ENCODE measurements around the gene PPIE. TPM values are rescaled to one million over a fixed set of nuclear protein-coding genes. Genes with fewer than 3 reads are reported as not detected.

PPIE gene
- total RNA-seq, 4 donors from 2014 or later: 30.3 to 42.0 (median 37.9) TPM

DNA sequence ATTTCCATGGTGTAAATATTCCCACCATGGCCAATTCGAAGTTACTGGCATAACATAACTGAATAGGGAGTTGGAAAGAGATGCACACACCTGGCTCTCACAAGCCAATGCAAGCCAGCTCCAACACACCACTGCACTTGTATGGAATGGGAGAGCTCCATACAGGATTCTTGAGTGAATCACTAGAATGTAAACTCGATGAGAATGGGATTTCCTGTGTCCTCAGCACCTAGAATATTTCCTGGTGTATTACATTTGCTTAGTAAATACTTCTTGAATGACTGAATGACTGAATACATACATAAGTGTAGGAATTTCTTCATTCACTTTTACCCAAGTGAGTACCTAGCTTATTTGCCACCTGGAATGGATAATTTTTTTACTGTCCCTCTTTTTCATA lies 16.2 kb upstream of the PPIE start:
- intact Hi-C loops (cut with DNase I): loop anchor here (5.0 kb wide), 1 partner anchor 70 kb away; no protein-coding TSS in a partner anchor
- Histone ChIP-seq H3K9me3 (no peaks in the 10 kb centered on the region), H3K27ac (replicated peaks in 1 of 4) (no peak overlapping the region), H3K36me3 (no peaks in the 10 kb centered on the region), H3K27me3 (peaks cover 0 to 32% (median 0%) of the 10 kb centered on the region in 4 donors), H3K4me1 (peaks cover 0 to 3% (median 0%) of the 10 kb centered on the region in 4 donors), H3K4me3 (no peak overlapping the region)
- 40% methylated on average over 2 of the region's 2 CpGs for WGBS
- DNase-seq (ENCODE audit: extremely low spot score): peak; percentile 37
- TF ChIP-seq CTCF (IDR thresholded peaks at IDR 0.05) (no peak), POLR2AphosphoS5 (IDR thresholded peaks at IDR 0.05) (no peak), POLR2A (IDR thresholded peaks at IDR 0.05; ENCODE audit: low read depth) (no peak)

GRCh38 chr1:39726600-39726999 lies 12.1 kb upstream of the PPIE start:
- WGBS: 71% methylated on average over 3 of the region's 3 CpGs
- TF ChIP-seq POLR2AphosphoS5 (IDR thresholded peaks at IDR 0.05): no peak
- TF ChIP-seq CTCF (IDR thresholded peaks at IDR 0.05): no peak
- no peak for TF ChIP-seq EP300 (IDR thresholded peaks at IDR 0.05)
- no peak for TF ChIP-seq POLR2A (IDR thresholded peaks at IDR 0.05; ENCODE audit: low read depth)
- no peaks in the 10 kb centered on the region for H3K36me3 ChIP-seq
- H3K9me3 ChIP-seq: no peaks in the 10 kb centered on the region
- peaks cover 0 to 45% (median 8%) of the 10 kb centered on the region in 4 donors for H3K27me3 ChIP-seq
- H3K4me1 ChIP-seq: no peaks in the 10 kb centered on the region
- H3K27ac ChIP-seq (replicated peaks in 1 of 4): no peak overlapping the region
- DNase-seq (ENCODE audit: extremely low spot score): no peak
- no peak overlapping the region for H3K4me3 ChIP-seq
- intact Hi-C loops (cut with DNase I): no loop called here

DNA sequence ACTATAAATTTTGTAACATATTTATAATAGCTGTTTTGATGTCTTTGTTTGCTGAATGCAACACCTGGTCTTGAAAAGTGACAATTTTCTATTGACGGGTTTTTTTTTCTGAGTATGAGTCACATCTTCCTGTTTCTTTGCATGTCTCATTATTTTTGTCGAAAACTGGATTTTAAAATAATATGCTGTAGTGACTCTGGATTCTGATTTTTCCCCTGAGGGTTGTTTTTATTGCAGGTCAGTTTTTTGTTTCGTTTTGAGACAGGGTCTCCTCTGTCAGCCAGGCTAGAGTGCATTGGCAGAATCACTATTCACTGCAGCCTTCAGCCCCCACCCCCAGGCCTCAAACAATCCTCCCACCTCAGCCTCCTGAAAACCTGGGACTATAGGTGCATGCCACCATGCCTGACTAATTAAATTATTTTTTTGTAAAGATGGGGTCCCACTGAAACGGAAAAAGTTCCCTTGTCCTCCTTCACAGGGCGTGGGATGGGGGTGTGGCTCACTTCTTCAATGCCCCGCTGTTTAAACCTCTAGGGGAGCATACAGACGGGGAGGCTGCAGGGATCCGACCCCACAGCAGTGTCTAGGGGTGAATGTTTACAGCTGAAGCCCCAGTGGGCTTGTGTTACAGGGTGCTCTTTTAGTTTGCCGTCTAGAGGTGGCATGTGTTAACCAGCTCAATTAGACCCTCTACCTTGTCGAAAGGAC lies 11.3 kb upstream of the PPIE start:
- no peak overlapping the region for H3K4me3 ChIP-seq
- H3K27ac ChIP-seq (replicated peaks in 1 of 4): no peak overlapping the region
- intact Hi-C loops (cut with DNase I): no loop called here
- TF ChIP-seq EP300 (IDR thresholded peaks at IDR 0.05) (no peak), CTCF (IDR thresholded peaks at IDR 0.05) (no peak)
- peak; percentile 29 for DNase-seq (ENCODE audit: extremely low spot score)
- WGBS: 55% methylated on average over 10 of the region's 10 CpGs
- no peaks in the 10 kb centered on the region for H3K4me1 ChIP-seq
- no peaks in the 10 kb centered on the region for H3K9me3 ChIP-seq
- peaks cover 0 to 45% (median 8%) of the 10 kb centered on the region in 4 donors for H3K27me3 ChIP-seq
- H3K36me3 ChIP-seq: no peaks in the 10 kb centered on the region

- Histone ChIP-seq H3K27ac (replicated peaks in 1 of 4) (no peak overlapping the region), H3K36me3 (no peaks in the 10 kb centered on the region), H3K4me1 (peaks cover 0 to 4% (median 2%) of the 10 kb centered on the region in 4 donors), H3K27me3 (peaks cover 0 to 45% (median 8%) of the 10 kb centered on the region in 4 donors), H3K4me3 (no peak overlapping the region), H3K9me3 (no peaks in the 10 kb centered on the region)
- intact Hi-C loops (cut with DNase I): no loop called here
- 77% methylated on average over 14 of the region's 14 CpGs for whole genome bisulfite sequencing
- no peak for TF ChIP-seq POLR2A (IDR thresholded peaks at IDR 0.05; ENCODE audit: low read depth)
- TF ChIP-seq POLR2AphosphoS5 (IDR thresholded peaks at IDR 0.05): no peak
- TF ChIP-seq EP300 (IDR thresholded peaks at IDR 0.05): no peak
- no peak for TF ChIP-seq CTCF (IDR thresholded peaks at IDR 0.05)
- DNase-seq (ENCODE audit: extremely low spot score): peak; percentile 17
Measured at GRCh38 chr1:39727932-39728317, 10.8 kb upstream of the PPIE start.

GRCh38 chr1:39729030-39729429 lies 9.7 kb upstream of the PPIE start:
- no peak overlapping the region for H3K27ac ChIP-seq (replicated peaks in 1 of 4)
- intact Hi-C loops (cut with DNase I): no loop called here
- H3K4me1 ChIP-seq: peaks cover 3 to 13% (median 11%) of the 10 kb centered on the region in 4 donors
- no peaks in the 10 kb centered on the region for H3K9me3 ChIP-seq
- 63% methylated on average over 3 of the region's 3 CpGs for WGBS
- H3K36me3 ChIP-seq: no peaks in the 10 kb centered on the region
- peak; percentile 47 for DNase-seq (ENCODE audit: extremely low spot score)
- peaks cover 0 to 45% (median 8%) of the 10 kb centered on the region in 4 donors for H3K27me3 ChIP-seq
- TF ChIP-seq POLR2AphosphoS5 (IDR thresholded peaks at IDR 0.05) (no peak), CTCF (IDR thresholded peaks at IDR 0.05) (no peak)
- H3K4me3 ChIP-seq: no peak overlapping the region

All from esophagus muscularis mucosa (tissue), 4 donors.